Stimulated activated CD4-positive, alpha-beta T cell treated with anti-CD3 and anti-CD28 coated beads, Interleukin-1b, Interleukin-23, amount 100 ng/mL, for 48 hours (primary cell): ENCODE data around the gene MAP3K21.

ENCODE experiments used
- DNase-seq: peaks from one replicate; pipeline ENCODE4 v3.0.0-alpha.2; 2020

The MAP3K21 gene

GRCh38 chr1:233327651-233328141 is at the start of gene MAP3K21:
TSS of gene MAP3K21 (plus strand) at chr1:233327724. CDS start at chr1:233328029, 305 bp downstream.
- DNase-seq, result no peak

GRCh38 chr1:233278631-233279030 is 48.9 kb upstream of the MAP3K21 start:
- no peak for DNase-seq

GRCh38 chr1:233279971-233280370 is 47.6 kb upstream of the MAP3K21 start:
- no peak for DNase-seq

- DNase-seq, result no peak
Measured at GRCh38 chr1:233281711-233282581, 45.6 kb upstream of the MAP3K21 start.

GRCh38 chr1:233282582-233282886 is 45.0 kb upstream of the MAP3K21 start:
- no peak for DNase-seq

- no peak for DNase-seq
Measured at GRCh38 chr1:233289676-233290075, 37.8 kb upstream of the MAP3K21 start.

GRCh38 chr1:233290396-233291034 is 37.0 kb upstream of the MAP3K21 start:
- no peak for DNase-seq

GRCh38 chr1:233293556-233294446 is 33.7 kb upstream of the MAP3K21 start:
- DNase-seq, result no peak

GRCh38 chr1:233294913-233295236 is 32.6 kb upstream of the MAP3K21 start:
- peak; percentile 33 for DNase-seq

GRCh38 chr1:233295237-233295974 is 32.1 kb upstream of the MAP3K21 start, which contains the start of gene PCNX2:
TSS of gene PCNX2 (minus strand) at chr1:233295725. CDS start at chr1:233295478, 247 bp downstream.
- DNase-seq, result peak; percentile 69

GRCh38 chr1:233295975-233296322 is 31.6 kb upstream of the MAP3K21 start:
- DNase-seq, result no peak

- DNase-seq, result no peak
Measured at GRCh38 chr1:233299450-233299849, 28.1 kb upstream of the MAP3K21 start.

- no peak for DNase-seq
Measured at GRCh38 chr1:233300326-233300725, 27.2 kb upstream of the MAP3K21 start.

GRCh38 chr1:233304489-233305102 is 22.9 kb upstream of the MAP3K21 start:
- no peak for DNase-seq

- no peak for DNase-seq
Measured at GRCh38 chr1:233313434-233314155, 13.9 kb upstream of the MAP3K21 start.

GRCh38 chr1:233315718-233316301 is 11.7 kb upstream of the MAP3K21 start:
- no peak for DNase-seq

- DNase-seq, result no peak
Measured at GRCh38 chr1:233316473-233316872, 11.1 kb upstream of the MAP3K21 start.

GRCh38 chr1:233319272-233319671 is 8.3 kb upstream of the MAP3K21 start:
- DNase-seq, result no peak

GRCh38 chr1:233320023-233320422 is 7.5 kb upstream of the MAP3K21 start:
- DNase-seq, result no peak

GRCh38 chr1:233323718-233324117 is 3.8 kb upstream of the MAP3K21 start:
- no peak for DNase-seq

GRCh38 chr1:233326319-233326718 is 1.2 kb upstream of the MAP3K21 start:
- no peak for DNase-seq
